NCI-H2227 (cell line): Measurements from ENCODE around the gene GZMB.
"Not testable (repeated sequence)": the region's sequence is repeated elsewhere in the genome, so short reads cannot be mapped to it uniquely, and the experiment has no call there.

Source experiments
- DNase-seq: peaks from one replicate; lab custom pipeline; 2025; ENCODE audit not compliant: unreplicated experiment; lab: John Stamatoyannopoulos, UW

GZMB gene

GRCh38 chr14:24634158-24634557 lies at the start of gene GZMB:
TSS of gene GZMB (minus strand) at chr14:24634190. CDS start at chr14:24634160, 30 bp downstream.
- DNase-seq, result no peak

GRCh38 chr14:24681056-24681455 lies 47.1 kb upstream of the GZMB start:
- no peak for DNase-seq

- no peak for DNase-seq
Measured at GRCh38 chr14:24680516-24680915, 46.5 kb upstream of the GZMB start.

- no peak for DNase-seq
Measured at GRCh38 chr14:24679248-24679961, 45.4 kb upstream of the GZMB start.

GRCh38 chr14:24678801-24679247 lies 44.8 kb upstream of the GZMB start:
- DNase-seq, result peak; percentile 88

- no peak for DNase-seq
Measured at GRCh38 chr14:24677956-24678355, 44.0 kb upstream of the GZMB start.

- no peak for DNase-seq
Measured at GRCh38 chr14:24674204-24674970, 40.4 kb upstream of the GZMB start.

GRCh38 chr14:24673534-24674203 lies 39.7 kb upstream of the GZMB start:
- no peak for DNase-seq

GRCh38 chr14:24673059-24673458 lies 39.1 kb upstream of the GZMB start:
- DNase-seq, result no peak

- no peak for DNase-seq
Measured at GRCh38 chr14:24670594-24670993, 36.6 kb upstream of the GZMB start.

- no peak for DNase-seq
Measured at GRCh38 chr14:24669651-24670050, 35.7 kb upstream of the GZMB start.

- DNase-seq, result no peak
Measured at GRCh38 chr14:24665440-24665991, 31.5 kb upstream of the GZMB start.

- no peak for DNase-seq
Measured at GRCh38 chr14:24664366-24664765, 30.4 kb upstream of the GZMB start.

- no peak for DNase-seq
Measured at GRCh38 chr14:24662753-24663152, 28.8 kb upstream of the GZMB start.

GRCh38 chr14:24659916-24660570 lies 26.1 kb upstream of the GZMB start:
- no peak for DNase-seq

- DNase-seq, result not testable (repeated sequence)
Measured at GRCh38 chr14:24648361-24648760, 14.4 kb upstream of the GZMB start.

- DNase-seq, result no peak
Measured at GRCh38 chr14:24639905-24640304, 5.9 kb upstream of the GZMB start.

- DNase-seq, result no peak
Measured at GRCh38 chr14:24639270-24639669, 5.3 kb upstream of the GZMB start.

- no peak for DNase-seq
Measured at GRCh38 chr14:24633353-24633752, 637 bp downstream of the GZMB start.

GRCh38 chr14:24632761-24633160 lies 1.2 kb downstream of the GZMB start:
- no peak for DNase-seq

- DNase-seq, result no peak
Measured at GRCh38 chr14:24632336-24632735, 1.7 kb downstream of the GZMB start.
